Measurements from ENCODE around the gene PTPRT. TPM values are rescaled to one million over a fixed set of nuclear protein-coding genes. Genes with fewer than 3 reads are reported as not detected.

PTPRT gene
- total RNA-seq, 1 experiment from 2014 or later = not detected

GRCh38 chr20:42974347-42974746 lies 215.4 kb downstream of the PTPRT start:
- TF ChIP-seq ZNF274 (IDR thresholded peaks at IDR 0.05; ENCODE audit: low read depth, low read length) (no peak), MAX (IDR thresholded peaks at IDR 0.05) (no peak), CEBPB (IDR thresholded peaks at IDR 0.05; ENCODE audit: low read depth) (no peak), TCF7L2 (IDR thresholded peaks at IDR 0.05; ENCODE audit: borderline replicate concordance, extremely low read depth, insufficient read depth, insufficient read length) (no peak), SP1 (IDR thresholded peaks at IDR 0.05; ENCODE audit: low read depth) (no peak), JUND (IDR thresholded peaks at IDR 0.05) (no peak), SIN3A (IDR thresholded peaks at IDR 0.05; ENCODE audit: low read depth) (no peak), CBX3 (IDR thresholded peaks at IDR 0.05; ENCODE audit: low read depth) (no peak), EZH2phosphoT487 (IDR thresholded peaks at IDR 0.05; ENCODE audit: borderline replicate concordance) (no peak), EGR1 (IDR thresholded peaks at IDR 0.05; ENCODE audit: low read depth) (no peak), RAD21 (IDR thresholded peaks at IDR 0.05; ENCODE audit: low read depth) (no peak), POLR2A (IDR thresholded peaks at IDR 0.05; ENCODE audit: borderline replicate concordance, extremely low read depth, insufficient read depth, insufficient read length) (no peak), YY1 (IDR thresholded peaks at IDR 0.05; ENCODE audit: extremely low read depth, insufficient replicate concordance, low read depth, low read length) (no peak), FOSL1 (IDR thresholded peaks at IDR 0.05; ENCODE audit: low read depth) (no peak), EZH2 (IDR thresholded peaks at IDR 0.05) (no peak), POLR2AphosphoS5 (IDR thresholded peaks at IDR 0.05; ENCODE audit: low read depth, low read length) (no peak), ZFX (IDR thresholded peaks at IDR 0.05) (no peak)
- TF ChIP-seq, protein P1, sequence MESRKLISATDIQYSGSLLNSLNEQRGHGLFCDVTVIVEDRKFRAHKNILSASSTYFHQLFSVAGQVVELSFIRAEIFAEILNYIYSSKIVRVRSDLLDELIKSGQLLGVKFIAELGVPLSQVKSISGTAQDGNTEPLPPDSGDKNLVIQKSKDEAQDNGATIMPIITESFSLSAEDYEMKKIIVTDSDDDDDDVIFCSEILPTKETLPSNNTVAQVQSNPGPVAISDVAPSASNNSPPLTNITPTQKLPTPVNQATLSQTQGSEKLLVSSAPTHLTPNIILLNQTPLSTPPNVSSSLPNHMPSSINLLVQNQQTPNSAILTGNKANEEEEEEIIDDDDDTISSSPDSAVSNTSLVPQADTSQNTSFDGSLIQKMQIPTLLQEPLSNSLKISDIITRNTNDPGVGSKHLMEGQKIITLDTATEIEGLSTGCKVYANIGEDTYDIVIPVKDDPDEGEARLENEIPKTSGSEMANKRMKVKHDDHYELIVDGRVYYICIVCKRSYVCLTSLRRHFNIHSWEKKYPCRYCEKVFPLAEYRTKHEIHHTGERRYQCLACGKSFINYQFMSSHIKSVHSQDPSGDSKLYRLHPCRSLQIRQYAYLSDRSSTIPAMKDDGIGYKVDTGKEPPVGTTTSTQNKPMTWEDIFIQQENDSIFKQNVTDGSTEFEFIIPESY (IDR thresholded peaks at IDR 0.05; ENCODE audit: extremely low read depth, insufficient replicate concordance, low read length) = no peak
- TF ChIP-seq, protein P2, sequence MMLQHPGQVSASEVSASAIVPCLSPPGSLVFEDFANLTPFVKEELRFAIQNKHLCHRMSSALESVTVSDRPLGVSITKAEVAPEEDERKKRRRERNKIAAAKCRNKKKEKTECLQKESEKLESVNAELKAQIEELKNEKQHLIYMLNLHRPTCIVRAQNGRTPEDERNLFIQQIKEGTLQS (IDR thresholded peaks at IDR 0.05) = no peak
- TF ChIP-seq, protein P3, sequence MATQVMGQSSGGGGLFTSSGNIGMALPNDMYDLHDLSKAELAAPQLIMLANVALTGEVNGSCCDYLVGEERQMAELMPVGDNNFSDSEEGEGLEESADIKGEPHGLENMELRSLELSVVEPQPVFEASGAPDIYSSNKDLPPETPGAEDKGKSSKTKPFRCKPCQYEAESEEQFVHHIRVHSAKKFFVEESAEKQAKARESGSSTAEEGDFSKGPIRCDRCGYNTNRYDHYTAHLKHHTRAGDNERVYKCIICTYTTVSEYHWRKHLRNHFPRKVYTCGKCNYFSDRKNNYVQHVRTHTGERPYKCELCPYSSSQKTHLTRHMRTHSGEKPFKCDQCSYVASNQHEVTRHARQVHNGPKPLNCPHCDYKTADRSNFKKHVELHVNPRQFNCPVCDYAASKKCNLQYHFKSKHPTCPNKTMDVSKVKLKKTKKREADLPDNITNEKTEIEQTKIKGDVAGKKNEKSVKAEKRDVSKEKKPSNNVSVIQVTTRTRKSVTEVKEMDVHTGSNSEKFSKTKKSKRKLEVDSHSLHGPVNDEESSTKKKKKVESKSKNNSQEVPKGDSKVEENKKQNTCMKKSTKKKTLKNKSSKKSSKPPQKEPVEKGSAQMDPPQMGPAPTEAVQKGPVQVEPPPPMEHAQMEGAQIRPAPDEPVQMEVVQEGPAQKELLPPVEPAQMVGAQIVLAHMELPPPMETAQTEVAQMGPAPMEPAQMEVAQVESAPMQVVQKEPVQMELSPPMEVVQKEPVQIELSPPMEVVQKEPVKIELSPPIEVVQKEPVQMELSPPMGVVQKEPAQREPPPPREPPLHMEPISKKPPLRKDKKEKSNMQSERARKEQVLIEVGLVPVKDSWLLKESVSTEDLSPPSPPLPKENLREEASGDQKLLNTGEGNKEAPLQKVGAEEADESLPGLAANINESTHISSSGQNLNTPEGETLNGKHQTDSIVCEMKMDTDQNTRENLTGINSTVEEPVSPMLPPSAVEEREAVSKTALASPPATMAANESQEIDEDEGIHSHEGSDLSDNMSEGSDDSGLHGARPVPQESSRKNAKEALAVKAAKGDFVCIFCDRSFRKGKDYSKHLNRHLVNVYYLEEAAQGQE (IDR thresholded peaks at IDR 0.05; ENCODE audit: low read depth) = no peak
- peaks cover 3 to 6% of the 10 kb centered on the region in 2 experiments; a peak in 2 of 4 replicates for H3K9me3 ChIP-seq (ENCODE audit: control insufficient read depth in 1 of 2, insufficient read depth in 1 of 2, low read depth in 1 of 2, low read length in 2 of 2)

More at GRCh38 chr20:42974347-42974746, 215.4 kb downstream of the PTPRT start:
- ChIA-PET CTCF (no interaction called here), POLR2A (no interaction called here), RAD21 (ENCODE audit: low non-redundant PET in 1 of 2, low total read pairs in 2 of 2, uncharacterized antibody in 2 of 2, unreplicated experiment in 2 of 2) (no interaction called here)
- no peak overlapping the region for H3K9ac ChIP-seq (ENCODE audit: low read length)
- H3K27me3 ChIP-seq (ENCODE audit: insufficient read depth, low read length) = no peaks in the 10 kb centered on the region
- no TSS peak for BruUV-seq (replicated peaks)
- no peak for DNase-seq (ENCODE audit: low read depth, low spot score)
- no peaks in the 10 kb centered on the region for H3K9me2 ChIP-seq (ENCODE audit: insufficient read depth)
- no peak for ATAC-seq
- no peaks in the 10 kb centered on the region for H3K4me1 ChIP-seq (ENCODE audit: control insufficient read depth in 1 of 2, insufficient read depth in 2 of 2, low read length in 2 of 2)
- no peak overlapping the region for H2AFZ ChIP-seq (ENCODE audit: low read depth, low read length, poor library complexity, severe bottlenecking)
- no peaks in the 10 kb centered on the region for H4K20me1 ChIP-seq (ENCODE audit: insufficient read depth)
- H3K4me3 ChIP-seq (replicated peaks in 1 of 2; ENCODE audit: low read depth in 1 of 2, low read length in 2 of 2) = no peak overlapping the region
- no peaks in the 10 kb centered on the region for H3K79me2 ChIP-seq (ENCODE audit: insufficient read depth, low read length)
- no peak overlapping the region for H3K27ac ChIP-seq (ENCODE audit: low read depth, low read length)
- intact Hi-C loops (cut with micrococcal nuclease) = no loop called here
- H3K36me3 ChIP-seq (ENCODE audit: control insufficient read depth in 1 of 2, insufficient read depth in 2 of 2, low read length in 2 of 2) = no peaks in the 10 kb centered on the region
- no peak overlapping the region for H3K4me2 ChIP-seq (ENCODE audit: low read length)

All from HCT116 (cell line).